Amygdala (tissue), 56 donors: ENCODE measurements around the gene PCDHA12.
A peak's percentile ranks its signal among the peaks of the same experiment; 100 is the strongest.

ENCODE experiments used
- DNase-seq, 56 donors: peaks; one replicate each; lab custom pipeline; 2025; lab: John Stamatoyannopoulos, UW

PCDHA12 gene

DNA sequence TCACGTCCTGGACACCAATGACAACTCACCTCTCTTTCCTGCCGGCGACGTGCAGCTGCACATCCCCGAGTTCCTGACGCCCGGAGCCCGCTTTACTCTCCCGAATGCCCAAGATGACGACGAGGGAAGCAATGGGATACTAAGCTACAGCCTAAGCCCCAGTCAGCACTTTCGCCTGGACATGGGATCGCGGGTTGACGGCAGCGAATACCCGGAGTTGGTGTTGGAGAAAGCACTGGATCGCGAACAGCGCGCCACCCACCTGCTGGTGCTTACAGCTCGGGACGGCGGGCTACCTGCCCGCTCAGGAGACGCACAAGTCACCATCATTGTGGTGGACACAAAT, 52.1 kb downstream of the PCDHA12 start:
- peak in 1 of 56 donors; percentile 6 for DNase-seq
